Cardiac fibroblast (primary cell): Measurements from ENCODE around the gene BCL2.

Source experiments
- DNase-seq, 2 donors: peaks; one replicate each; pipeline versions ENCODE4 v3.0.0 to v3.0.0-alpha.2; 2010; ENCODE audit warnings: low read depth in 2 of 2
- H3K4me3 ChIP-seq, 2 donors: replicated peaks in 1 of 2; 1 replicate in 1 of 2; 2 replicates in 1 of 2; pipeline ENCODE4 v1.5.1; 2011; ENCODE audit warnings: low read depth in 2 of 2, low read length in 2 of 2, mild to moderate bottlenecking in 2 of 2, moderate library complexity in 1 of 2
- CTCF ChIP-seq: IDR thresholded peaks from one replicate; pipeline ENCODE4 v1.5.1; 2011; ENCODE audit warnings: low read depth, mild to moderate bottlenecking, low read length, inconsistent platforms

The BCL2 gene

GRCh38 chr18:63159590-63159989 lies 160.0 kb downstream of the BCL2 start:
- TF ChIP-seq CTCF: no peak
- DNase-seq: no peak
- no peak overlapping the region for H3K4me3 ChIP-seq

- DNase-seq: no peak
- no peak overlapping the region for H3K4me3 ChIP-seq
- no peak for TF ChIP-seq CTCF
Observed at GRCh38 chr18:63158676-63159291, 160.8 kb downstream of the BCL2 start.

- no peak overlapping the region for H3K4me3 ChIP-seq
- no peak for DNase-seq
- TF ChIP-seq CTCF: no peak
Observed at GRCh38 chr18:63158012-63158631, 161.4 kb downstream of the BCL2 start.

GRCh38 chr18:63157293-63158011 lies 162.1 kb downstream of the BCL2 start:
- H3K4me3 ChIP-seq: no peak overlapping the region
- no peak for DNase-seq
- TF ChIP-seq CTCF: no peak

GRCh38 chr18:63155910-63156773 lies 163.4 kb downstream of the BCL2 start:
- no peak overlapping the region for H3K4me3 ChIP-seq
- DNase-seq: no peak
- no peak for TF ChIP-seq CTCF

- peak; percentile 71 for TF ChIP-seq CTCF
- no peak overlapping the region for H3K4me3 ChIP-seq
Observed at GRCh38 chr18:63155169-63155852, 164.3 kb downstream of the BCL2 start.

More at GRCh38 chr18:63155169-63155852, 164.3 kb downstream of the BCL2 start:
- DNase-seq: peak in 1 of 2 donors; percentile 11
